ENCODE data around the gene TEX54.
"Not testable (repeated sequence)": the region's sequence is repeated elsewhere in the genome, so short reads cannot be mapped to it uniquely, and the experiment has no call there.

Gene TEX54

DNA sequence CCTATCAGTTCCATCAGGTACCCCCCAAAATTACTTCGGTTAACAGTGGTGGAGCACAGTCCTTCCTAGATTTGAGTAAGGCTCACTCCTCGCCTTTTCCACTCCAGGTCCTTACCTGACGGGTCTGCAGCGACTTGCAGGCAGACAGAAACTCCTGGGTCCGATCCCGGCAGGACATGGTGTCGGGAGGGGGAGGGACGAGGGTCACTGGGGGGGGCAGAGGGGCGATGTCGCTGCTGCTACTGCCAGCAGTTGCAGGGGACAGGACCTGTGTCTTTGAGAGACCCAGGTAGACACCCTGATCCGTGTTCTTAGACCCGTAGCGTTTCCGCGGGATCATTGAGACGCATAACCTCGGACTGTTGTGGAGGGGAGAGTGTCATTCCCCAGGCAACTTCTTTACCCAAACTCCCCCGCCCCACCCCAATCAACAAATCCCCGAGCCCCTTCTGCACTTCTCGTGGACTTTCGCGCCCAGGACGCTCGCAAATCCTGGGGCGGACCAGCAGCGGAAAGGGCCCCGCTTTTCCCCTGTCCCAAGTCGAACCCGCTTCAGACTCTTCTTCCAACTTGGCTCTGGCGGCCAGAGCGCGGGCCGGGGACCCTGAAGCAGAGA is 1.6 kb downstream of the TEX54 start:
- DNase-seq, result no peak

DNA sequence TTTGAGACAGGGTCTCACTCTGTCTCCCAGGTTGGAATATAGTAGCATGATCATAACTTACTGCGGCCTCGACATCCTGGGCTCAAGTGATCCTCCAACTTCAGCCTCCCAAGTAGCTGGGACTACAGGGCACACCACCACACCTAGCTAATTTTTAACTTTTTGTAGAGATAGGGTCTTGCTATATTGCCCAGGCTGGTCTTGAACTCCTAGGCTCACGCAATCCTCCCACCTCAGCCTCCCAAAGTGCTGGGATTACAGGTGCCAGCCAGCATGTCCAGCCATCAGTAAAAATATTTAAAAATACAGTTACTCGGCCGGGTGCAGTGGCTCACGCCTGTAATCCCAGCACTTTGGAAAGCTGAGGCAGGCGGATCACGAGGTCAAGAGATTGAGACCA is 4.5 kb downstream of the TEX54 start:
- DNase-seq, result not testable (repeated sequence)

DNA sequence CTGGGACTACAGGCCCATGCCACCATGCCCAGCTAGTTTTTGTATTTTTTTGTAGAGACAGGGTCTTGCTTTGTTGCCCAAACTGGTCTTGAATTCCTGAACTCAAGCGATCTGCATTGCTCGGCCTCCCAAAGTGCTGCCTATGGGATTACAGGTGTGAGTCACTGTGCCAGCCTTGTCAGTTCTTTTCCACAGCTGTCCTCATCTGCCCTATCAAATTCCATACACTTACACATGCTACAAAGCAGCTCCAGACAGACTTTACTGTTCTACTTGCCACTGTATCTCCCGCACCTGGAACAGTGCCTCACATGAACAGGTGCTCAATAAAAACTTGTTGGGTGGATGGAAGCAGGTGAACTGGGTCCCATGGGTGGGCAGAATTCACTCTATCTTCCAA is 9.0 kb downstream of the TEX54 start:
- no peak for DNase-seq

DNA sequence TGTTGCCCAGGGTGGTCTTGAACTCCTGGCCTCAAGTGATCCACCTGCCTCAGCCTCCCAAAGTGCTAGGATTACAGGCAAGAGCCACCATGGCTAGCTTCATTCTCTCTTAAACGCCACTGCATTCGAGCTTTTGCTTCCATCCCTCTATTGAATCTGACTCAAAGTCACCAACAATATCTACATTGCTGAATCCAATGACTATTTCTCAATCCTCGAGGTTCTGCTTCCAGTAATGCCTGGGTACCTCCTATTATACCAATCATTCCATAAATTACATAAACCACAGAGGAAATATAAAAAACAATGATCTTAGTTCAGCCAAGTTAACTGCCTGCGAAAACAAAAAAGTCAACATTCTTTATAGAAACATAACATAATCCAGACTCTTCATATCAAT is 15.5 kb downstream of the TEX54 start:
- DNase-seq, result no peak

DNA sequence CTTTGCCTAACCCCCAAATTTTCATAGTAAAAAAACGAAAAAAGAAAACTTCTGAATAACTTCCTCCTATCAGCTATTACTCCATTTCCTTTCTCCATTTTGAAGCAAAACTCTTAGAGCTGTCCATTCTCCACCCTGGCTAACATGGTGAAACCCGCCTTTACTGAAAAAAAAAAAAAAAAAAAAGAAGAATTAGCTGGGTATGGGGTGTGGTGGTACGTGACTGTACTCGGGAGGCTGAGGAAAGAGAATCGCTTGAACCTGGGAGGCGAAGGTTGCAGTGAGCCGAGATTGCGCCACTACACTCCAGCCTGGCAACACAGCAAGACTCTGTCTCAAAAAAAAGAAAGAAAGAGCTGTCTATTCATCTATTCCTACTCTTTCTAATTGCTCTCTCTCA is 16.1 kb downstream of the TEX54 start:
- no peak for DNase-seq

DNA sequence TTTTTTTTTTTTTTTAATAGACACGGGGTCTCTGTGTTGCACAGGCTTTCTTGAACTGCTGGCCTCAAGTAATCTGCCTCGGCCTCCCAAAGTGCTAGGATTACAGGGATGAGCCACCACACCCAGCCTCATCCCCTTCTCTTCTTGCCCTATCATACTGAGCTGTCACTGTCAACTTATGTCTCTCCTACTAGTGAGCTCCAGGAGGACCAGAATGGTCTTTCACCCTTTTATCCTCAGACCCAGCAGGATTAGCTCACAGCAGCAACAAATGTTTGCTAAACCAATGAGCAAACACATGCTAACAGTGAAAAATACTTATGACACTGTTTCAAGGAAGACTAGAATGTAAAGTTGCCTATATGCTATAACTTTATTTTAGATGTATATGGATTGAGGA is 21.0 kb downstream of the TEX54 start:
- DNase-seq, result no peak

DNA sequence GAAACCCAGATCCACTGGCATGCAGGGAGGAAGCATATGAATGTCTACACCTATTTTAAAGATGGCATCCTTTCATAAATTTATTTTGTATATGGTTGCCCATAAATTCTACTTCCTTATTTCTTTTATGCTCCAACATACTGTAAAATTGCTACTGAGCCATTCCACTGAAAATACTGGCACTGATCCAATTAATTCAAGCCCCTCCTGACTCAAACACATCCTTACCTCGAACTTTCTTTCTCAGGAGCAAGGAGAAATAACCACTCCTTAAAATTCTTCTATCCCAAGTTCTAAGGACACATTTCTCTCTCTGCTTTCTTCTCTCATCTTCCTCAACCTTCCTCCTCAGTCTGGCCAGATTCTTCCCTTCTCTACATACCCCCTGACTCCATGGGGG is 21.9 kb downstream of the TEX54 start:
- no peak for DNase-seq

DNA sequence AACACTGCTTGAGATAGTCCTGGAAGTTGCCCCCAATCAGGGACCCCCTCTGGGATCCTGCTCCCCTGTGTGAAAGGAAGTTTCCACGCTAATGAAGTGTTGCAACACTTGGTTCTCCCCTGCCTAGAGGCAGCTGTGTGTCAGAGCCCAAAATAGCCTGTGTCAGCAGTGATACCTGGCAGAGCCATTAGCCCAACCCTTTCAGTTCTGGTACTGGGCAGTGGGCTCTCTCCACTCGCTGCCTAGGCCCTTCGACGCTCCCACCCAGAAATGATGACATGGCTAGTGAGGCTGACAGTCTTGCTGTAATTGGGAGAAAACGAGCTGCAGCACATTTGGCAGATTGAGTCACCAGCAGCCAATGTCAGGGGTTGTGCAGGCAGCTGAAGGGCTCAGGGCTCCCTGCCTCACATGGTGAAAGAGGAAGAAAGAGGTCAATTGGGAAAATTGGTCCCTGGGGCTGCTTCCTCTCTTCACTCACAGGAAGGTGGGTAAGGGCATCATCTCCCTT is 26.0 kb downstream of the TEX54 start:
- peak; percentile 41 for DNase-seq

DNA sequence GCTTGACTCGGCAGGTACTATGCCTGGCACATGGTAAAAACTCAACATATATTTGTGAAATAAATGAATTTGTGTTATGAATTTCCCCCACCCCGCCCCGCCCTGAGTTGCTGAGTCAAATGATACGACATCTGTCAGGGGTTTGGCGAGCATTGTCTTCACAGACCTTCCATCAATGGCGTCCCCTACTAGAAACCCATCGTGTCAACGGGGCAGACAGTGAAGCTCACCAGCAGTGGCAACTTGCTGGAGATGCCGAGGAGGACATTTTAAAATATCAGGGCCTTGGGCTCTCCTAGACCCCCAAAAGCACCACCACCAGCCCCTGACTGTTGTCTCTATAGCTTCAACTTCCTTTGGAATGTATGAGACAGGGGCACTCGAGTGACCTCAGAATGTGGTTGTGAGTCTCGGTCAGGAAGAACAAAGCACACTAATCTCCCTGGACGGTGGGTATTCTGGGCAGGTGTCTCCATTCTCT is 26.6 kb downstream of the TEX54 start:
- no peak for DNase-seq

DNA sequence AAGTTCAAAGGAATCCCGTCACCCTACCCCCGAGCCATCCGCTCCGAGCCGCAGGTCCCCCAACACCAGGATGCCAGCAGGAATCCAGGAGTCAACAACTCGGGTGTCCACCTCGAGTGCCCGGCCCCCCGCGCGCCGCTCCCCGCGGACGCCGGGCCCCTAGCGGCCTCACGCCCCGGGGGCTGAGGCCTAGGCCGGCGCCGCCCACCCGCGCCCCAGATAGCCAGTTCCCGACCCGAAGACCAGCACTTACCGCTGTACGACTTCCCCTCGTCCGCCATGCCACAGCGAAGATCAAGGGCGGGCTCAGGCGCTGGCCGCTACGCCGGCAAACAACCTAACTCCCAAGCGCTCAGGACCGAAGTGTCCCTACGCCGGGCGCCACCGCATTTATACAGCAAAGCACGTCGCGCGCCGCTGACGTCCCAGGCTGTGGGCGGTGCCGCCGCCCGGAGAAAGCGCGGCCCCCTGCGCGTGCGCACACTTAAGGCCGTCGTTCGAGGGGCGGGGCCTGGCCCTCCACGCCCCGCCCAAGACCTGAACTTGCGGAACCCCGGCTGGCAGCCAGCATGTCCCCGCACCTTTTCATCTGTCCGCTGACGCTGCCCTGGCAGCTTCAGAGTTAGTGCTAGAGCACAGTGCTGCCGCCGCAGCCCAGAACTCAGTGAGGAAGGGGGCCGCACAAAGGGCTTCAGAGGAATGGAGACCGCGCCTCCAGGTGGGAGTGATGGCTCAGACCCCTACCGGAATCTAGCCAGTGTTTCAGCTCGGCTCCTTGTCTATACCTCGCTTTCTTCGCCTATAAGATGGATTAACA is 27.4 kb downstream of the TEX54 start, which contains the start of gene NXF1:
TSS of gene NXF1 (minus strand) at position 365 of the 817 bp plus-strand sequence. CDS start at position 281, 84 bp downstream.
- peak; percentile 90 for DNase-seq

DNA sequence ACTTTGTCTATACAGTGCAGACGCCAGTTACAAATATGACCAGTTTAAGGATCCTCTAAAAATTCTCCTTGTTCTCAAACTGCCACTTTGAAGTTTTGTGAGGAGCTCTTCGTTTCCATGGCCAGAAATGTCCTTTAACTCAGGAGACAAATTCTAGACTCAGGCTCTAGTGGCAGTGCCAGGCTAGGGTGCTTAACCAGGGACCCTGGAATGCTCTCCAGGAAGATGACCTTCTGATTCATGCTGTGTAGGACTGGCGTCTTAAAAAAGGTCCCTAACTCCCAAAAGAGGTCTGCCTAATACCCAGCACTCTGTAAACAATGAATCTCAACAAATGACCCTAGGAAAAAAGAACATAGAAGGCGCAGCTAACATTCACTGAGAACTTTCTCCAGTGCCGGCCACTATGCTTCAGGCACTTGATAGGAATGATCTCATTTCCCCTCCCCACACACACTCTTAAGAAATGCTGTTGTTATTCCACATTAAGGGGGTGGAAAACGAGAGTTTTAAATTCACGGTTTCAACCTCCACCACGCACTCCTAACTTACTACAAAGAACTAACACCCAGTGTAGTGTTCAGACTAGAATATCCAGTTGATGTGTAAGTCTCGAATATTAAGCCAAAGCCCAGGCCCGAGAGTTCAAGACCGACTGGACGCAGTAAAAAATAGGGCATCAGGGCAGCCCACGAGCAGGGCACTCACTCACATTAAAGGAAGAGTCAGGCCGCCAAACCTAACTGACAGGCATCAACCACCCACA is 28.1 kb downstream of the TEX54 start:
- DNase-seq, result peak; percentile 37

DNA sequence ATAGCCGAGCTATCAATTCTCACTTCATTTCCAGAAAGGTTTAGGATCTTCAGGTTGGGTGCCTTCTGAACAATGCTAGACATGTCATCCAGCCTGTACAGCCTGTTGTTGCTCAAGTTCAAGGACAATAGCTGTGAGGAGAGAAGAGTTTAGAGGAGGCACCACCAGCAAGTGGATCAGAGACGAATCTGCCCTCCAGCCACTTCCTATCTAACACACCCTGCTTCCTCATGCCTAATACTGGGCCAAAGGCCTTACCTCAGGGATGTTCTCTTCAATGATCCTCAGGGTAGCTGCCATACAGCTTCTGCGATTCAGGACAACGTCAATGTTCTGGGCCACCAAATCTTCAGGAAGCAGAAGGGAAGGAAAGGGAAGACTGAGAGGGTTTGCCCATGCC is 31.6 kb downstream of the TEX54 start:
- DNase-seq, result no peak

DNA sequence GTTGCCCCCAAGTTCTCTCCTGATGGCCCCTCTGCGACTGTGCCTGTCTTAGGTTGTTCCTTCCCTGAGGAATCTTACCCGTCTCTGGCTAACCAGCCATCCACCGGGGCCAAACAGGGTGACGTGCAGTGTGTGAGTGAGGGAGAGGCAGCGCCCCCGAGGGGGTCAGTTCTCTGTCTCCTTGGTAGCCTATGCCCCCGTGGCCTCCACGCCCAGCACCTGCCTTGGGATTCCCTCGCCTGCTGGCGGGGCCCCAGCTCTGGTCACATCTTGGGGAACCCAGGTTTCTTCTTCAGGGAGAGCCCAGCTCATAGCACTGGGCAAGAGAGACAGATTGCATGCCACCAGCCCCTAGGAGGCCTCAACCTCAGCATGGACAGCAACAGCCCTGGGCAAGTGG is 33.2 kb downstream of the TEX54 start:
- DNase-seq, result no peak

DNA sequence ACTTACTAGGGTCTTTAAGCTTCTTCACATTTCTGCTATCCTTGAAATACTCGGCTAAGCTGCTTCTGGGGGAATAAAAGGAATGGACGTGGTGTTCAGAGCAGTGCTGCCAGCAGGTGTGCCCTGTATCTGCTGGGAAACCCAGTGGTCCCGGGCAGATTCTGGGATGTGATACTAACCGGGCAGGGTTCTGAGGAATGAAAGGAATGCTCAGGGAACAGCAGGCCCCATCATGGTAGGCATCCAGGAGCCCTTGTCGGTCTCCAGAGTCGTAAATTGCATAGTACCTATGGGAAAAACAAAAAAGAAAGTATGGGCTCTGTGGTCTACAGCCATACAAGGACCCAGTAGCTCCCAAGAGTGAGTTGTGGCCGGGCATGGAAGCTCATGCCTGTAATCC is 36.4 kb downstream of the TEX54 start:
- no peak for DNase-seq

DNA sequence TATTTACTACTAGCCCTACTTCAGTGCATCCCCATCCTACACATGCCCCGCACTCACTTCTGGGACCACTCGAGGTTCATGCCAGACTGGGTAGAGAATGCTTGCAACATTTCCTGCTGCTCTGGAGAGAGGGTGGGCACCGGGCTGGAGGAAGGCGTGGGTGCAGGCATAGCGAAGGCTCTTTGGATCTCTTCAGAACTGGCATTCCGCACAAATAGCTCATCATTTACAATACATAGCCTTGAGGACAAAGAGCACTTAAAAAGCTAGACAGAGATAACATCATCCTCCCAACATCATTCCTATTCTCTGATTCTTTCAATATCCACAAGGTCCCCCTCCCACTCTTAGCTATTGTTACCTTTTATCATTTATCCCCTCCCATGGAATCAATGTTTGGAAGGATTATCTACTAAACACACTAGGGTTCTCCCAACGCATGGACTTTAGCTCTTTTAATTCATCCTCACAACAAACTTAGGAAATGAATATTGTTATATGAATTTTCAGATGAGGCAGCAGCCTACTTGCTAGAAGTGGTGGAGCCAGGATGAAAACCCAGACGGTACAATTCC is 38.4 kb downstream of the TEX54 start:
- DNase-seq, result no peak

DNA sequence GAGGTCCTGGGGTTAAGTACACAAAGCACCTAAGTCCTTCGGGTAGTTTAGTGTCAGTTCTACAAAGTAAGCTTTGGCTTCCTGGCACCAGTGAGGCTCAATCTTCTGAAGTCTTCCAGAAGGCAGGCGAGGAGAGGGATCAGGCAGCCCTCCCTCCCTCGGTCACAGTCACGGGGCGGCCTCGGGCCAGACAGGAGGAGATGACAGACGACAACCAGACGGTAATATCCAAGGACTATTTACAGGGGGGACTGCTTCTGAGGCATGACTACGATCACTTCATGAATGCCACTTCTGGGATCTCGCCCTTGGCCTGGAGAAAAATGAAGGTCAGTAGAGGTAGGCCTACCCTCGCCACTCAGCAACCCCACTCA is 40.5 kb downstream of the TEX54 start:
- DNase-seq, result no peak

DNA sequence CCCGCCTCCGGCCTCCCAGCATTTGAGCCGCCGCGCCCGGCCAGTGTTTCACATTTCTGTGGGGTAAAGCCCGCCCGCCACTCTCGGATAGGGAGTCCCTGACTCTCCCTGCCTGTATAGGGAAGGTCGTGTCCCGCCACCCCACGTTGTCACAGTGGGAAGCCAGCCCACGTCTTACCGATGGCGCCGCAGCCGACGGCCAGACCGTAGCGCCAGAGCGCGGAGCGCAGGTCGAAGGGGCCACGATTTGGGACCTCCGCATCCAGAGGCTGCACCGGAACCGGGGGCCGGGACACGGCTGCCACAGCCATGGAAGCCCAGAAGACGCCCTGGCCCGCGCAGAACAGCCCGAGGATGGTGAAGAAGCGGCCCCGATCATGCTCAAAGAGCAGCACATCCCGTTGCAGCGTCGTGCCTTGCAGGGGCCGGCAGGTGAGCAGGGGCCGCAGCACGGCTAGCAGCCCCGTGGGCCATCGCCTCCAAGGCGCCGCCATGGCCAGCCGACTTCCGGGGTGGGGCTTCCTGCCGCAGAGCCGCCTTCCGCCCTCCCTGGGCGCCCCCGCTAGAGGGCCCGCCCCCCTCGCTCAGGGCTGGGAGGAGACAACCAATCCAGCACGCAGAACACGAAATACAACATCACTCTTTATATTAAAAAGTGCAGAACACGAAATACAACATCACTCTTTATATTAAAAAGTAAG is 41.0 kb downstream of the TEX54 start, which contains the start of gene TMEM223:
TSS of gene TMEM223 (minus strand) at position 506 of the 701 bp plus-strand sequence. CDS start at position 494, 12 bp downstream.
- peak; percentile 76 for DNase-seq

DNA sequence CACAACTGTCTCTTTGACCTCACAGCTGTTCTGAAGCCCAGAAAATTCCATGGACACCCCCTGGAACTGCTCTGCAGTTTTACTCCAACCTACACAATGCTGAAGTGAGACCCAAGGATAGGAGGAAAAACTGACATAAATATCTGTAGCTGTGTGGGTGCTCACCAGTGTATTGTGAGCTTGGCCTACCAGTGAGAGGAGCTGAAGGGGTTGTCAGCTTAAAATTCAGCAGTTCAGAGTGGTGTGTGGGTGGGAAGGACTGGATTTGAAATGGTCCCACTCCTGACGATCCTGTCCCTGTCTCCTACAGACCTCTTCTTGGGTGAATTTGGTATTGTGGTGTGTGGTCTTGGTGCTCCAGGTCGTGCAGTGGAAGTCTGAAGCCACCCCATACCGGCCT is 43.1 kb downstream of the TEX54 start:
- DNase-seq, result no peak

DNA sequence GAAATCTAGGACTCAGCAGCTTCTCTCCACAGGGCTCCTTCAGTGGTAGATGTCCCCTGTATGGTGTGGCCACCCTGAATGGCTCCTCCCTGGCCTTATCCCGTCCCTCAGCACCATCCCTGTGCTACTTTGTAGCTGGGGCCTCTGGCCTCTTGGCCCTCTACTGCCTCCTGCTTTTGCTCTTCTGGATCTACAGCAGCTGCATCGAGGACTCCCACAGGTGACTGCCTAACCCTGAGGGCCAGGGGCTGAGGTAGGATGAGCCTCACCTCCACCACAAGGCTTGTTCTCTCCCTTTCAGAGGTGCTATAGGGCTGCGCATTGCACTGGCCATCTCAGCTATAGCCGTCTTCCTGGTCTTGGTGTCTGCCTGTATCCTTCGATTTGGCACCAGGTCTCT is 43.6 kb downstream of the TEX54 start:
- no peak for DNase-seq

DNA sequence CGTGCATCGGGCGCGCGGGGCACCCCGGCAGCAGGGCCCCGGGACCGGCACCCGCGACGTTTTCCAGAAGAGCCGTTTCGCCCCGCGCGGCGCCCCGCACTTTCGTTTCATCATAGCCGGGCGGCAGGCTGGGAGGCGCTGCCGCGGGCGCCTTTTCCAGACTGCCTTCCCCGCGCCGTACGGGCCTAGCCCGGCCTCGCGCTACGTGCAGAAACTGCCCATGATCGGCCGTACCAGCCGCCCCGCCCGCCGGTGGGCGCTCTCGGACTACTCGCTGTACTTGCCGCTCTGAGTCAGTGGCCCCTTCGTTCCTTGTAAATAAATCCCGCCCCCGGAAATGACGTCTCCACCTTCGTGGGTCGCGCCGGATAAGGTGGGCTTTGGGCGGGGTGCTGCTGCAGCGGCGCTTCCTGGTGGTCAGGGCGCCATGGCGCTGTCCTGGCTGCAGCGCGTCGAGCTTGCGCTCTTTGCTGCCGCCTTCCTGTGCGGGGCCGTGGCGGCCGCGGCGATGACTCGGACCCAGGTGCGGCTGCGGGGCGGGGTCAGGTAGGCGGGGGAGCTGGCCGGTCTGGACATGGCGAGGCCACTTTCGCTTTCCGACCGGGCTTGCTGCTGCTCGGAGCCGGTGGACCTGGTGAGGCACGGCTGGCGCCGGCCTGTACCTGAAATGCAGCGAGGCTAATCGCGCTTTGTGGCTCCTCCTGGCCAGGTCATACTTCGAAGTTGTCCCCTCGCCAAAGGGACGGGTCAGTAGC is 45.5 kb downstream of the TEX54 start, which contains the start of gene TMEM179B:
TSS of gene TMEM179B (plus strand) at position 398 of the 755 bp plus-strand sequence. CDS start at position 428, 30 bp downstream.
- peak; percentile 98 for DNase-seq

DNA sequence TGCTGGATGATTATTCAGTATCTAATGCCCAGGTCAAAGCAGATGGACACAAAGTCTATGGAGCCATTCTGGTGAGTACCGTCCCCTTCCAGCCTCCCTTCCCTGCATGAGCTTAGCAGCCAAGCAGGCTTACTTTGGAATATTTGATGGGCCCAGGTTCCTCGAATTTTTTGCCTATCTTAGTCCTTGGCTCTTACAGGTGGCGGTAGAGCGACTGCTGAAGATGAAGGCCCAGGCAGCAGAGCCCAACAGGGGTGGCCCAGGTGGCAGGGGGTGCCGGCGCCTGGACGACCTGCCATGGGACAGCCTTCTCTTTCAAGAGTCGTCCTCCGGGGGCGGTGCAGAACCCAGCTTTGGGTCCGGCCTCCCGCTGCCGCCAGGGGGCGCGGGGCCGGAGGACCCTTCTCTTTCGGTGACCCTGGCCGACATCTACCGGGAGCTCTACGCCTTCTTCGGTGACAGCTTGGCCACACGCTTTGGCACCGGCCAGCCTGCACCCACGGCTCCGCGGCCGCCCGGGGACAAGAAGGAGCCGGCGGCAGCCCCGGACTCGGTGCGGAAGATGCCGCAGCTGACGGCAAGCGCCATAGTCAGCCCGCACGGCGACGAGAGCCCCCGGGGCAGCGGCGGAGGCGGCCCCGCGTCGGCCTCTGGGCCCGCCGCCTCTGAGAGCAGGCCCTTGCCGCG is 46.2 kb downstream of the TEX54 start:
- peak; percentile 84 for DNase-seq
